ENCODE measurements around the gene SELENON. TPM values are rescaled to one million over a fixed set of nuclear protein-coding genes. Genes with fewer than 3 reads are reported as not detected.

The SELENON gene
- total and polyA plus RNA-seq, 4 donors, result 4.3 to 16.1 (median 9.0) TPM

GRCh38 chr1:25863486-25864262 lies 63.7 kb downstream of the SELENON start (continued):
- TF ChIP-seq EGR1 (IDR thresholded peaks at IDR 0.05; ENCODE audit: low read depth in 2 of 2) (no peak), ZBTB33 (IDR thresholded peaks at IDR 0.05) (no peak)

GRCh38 chr1:25864434-25864833 lies 64.4 kb downstream of the SELENON start:
- WGBS, result 87% methylated on average over 3 of the region's 3 CpGs
- Histone ChIP-seq H3K9me3 (ENCODE audit: control insufficient read depth in 4 of 4, low read length in 3 of 4) (no peaks in the 10 kb centered on the region), H3K27ac (ENCODE audit: low read depth in 1 of 2, low read length in 2 of 2) (no peak overlapping the region), H3K4me1 (ENCODE audit: control insufficient read depth in 4 of 4, insufficient read depth in 4 of 4, low read length in 3 of 4) (peaks cover 12 to 35% (median 23%) of the 10 kb centered on the region in 4 donors), H3K36me3 (ENCODE audit: control insufficient read depth in 4 of 4, insufficient read depth in 3 of 4, low read depth in 1 of 4, low read length in 3 of 4) (peaks cover 0 to 4% (median 0%) of the 10 kb centered on the region in 4 donors), H3K27me3 (ENCODE audit: control insufficient read depth in 4 of 4, insufficient read depth in 4 of 4, low read length in 3 of 4) (no peaks in the 10 kb centered on the region), H3K4me3 (ENCODE audit: low read depth in 1 of 3, low read length in 3 of 3) (no peak overlapping the region), H3K9ac (ENCODE audit: low read depth in 1 of 2, low read length in 2 of 2) (no peak overlapping the region)
- no peak for TF ChIP-seq JUND (IDR thresholded peaks at IDR 0.05)
- TF ChIP-seq, protein P1, sequence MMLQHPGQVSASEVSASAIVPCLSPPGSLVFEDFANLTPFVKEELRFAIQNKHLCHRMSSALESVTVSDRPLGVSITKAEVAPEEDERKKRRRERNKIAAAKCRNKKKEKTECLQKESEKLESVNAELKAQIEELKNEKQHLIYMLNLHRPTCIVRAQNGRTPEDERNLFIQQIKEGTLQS (IDR thresholded peaks at IDR 0.05), result no peak
- TF ChIP-seq FOXA2 (IDR thresholded peaks at IDR 0.05), result no peak
- no peak for TF ChIP-seq HNF4A (conservative IDR thresholded peaks at IDR 0.05)
- no peak for TF ChIP-seq RXRA (IDR thresholded peaks at IDR 0.05)
- TF ChIP-seq RAD21 (IDR thresholded peaks at IDR 0.05), result no peak
- TF ChIP-seq GABPA (IDR thresholded peaks at IDR 0.05 in 1 of 2, conservative IDR thresholded peaks at IDR 0.05 in 1 of 2), result no peak
- TF ChIP-seq HNF4G (IDR thresholded peaks at IDR 0.05), result no peak
- no peak for TF ChIP-seq FOXA1 (IDR thresholded peaks at IDR 0.05)
- TF ChIP-seq TAF1 (conservative IDR thresholded peaks at IDR 0.05), result no peak
- TF ChIP-seq YY1 (IDR thresholded peaks at IDR 0.05), result no peak
- TF ChIP-seq EGR1 (IDR thresholded peaks at IDR 0.05; ENCODE audit: low read depth in 2 of 2), result no peak
- TF ChIP-seq, protein P2, sequence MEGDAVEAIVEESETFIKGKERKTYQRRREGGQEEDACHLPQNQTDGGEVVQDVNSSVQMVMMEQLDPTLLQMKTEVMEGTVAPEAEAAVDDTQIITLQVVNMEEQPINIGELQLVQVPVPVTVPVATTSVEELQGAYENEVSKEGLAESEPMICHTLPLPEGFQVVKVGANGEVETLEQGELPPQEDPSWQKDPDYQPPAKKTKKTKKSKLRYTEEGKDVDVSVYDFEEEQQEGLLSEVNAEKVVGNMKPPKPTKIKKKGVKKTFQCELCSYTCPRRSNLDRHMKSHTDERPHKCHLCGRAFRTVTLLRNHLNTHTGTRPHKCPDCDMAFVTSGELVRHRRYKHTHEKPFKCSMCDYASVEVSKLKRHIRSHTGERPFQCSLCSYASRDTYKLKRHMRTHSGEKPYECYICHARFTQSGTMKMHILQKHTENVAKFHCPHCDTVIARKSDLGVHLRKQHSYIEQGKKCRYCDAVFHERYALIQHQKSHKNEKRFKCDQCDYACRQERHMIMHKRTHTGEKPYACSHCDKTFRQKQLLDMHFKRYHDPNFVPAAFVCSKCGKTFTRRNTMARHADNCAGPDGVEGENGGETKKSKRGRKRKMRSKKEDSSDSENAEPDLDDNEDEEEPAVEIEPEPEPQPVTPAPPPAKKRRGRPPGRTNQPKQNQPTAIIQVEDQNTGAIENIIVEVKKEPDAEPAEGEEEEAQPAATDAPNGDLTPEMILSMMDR (IDR thresholded peaks at IDR 0.05; ENCODE audit: low read depth, low read length, missing input control), result no peak
- TF ChIP-seq, protein P3, sequence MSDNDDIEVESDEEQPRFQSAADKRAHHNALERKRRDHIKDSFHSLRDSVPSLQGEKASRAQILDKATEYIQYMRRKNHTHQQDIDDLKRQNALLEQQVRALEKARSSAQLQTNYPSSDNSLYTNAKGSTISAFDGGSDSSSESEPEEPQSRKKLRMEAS (IDR thresholded peaks at IDR 0.05), result no peak
- no peak for DNase-seq (ENCODE audit: low spot score)

GRCh38 chr1:25866288-25866687 lies 66.3 kb downstream of the SELENON start:
- no peaks in the 10 kb centered on the region for H3K27me3 ChIP-seq (ENCODE audit: control insufficient read depth in 4 of 4, insufficient read depth in 4 of 4, low read length in 3 of 4)
- no peak for DNase-seq (ENCODE audit: low spot score)
- no peak overlapping the region for H3K4me3 ChIP-seq (ENCODE audit: low read depth in 1 of 3, low read length in 3 of 3)
- peak overlapping the region in 1 of 2 donors; percentile 19 for H3K27ac ChIP-seq (ENCODE audit: low read depth in 1 of 2, low read length in 2 of 2)
- H3K4me1 ChIP-seq (ENCODE audit: control insufficient read depth in 4 of 4, insufficient read depth in 4 of 4, low read length in 3 of 4), result peaks cover 15 to 45% (median 41%) of the 10 kb centered on the region in 4 donors
- H3K9ac ChIP-seq (ENCODE audit: low read depth in 1 of 2, low read length in 2 of 2), result no peak overlapping the region
- peaks cover 0 to 4% (median 0%) of the 10 kb centered on the region in 4 donors for H3K36me3 ChIP-seq (ENCODE audit: control insufficient read depth in 4 of 4, insufficient read depth in 3 of 4, low read depth in 1 of 4, low read length in 3 of 4)
- WGBS, result 34% methylated on average over 1 of the region's 1 CpG
- TF ChIP-seq HNF4A (conservative IDR thresholded peaks at IDR 0.05), result peak in 1 of 2 donors; percentile 46
- TF ChIP-seq, protein P3 (IDR thresholded peaks at IDR 0.05), result no peak
- no peaks in the 10 kb centered on the region for H3K9me3 ChIP-seq (ENCODE audit: control insufficient read depth in 4 of 4, low read length in 3 of 4)

Measured in liver (tissue), 9 donors.